Tibial artery (tissue), 4 donors: ENCODE results near the gene RNF213.
"Not testable (repeated sequence)": the region's sequence is repeated elsewhere in the genome, so short reads cannot be mapped to it uniquely, and the experiment has no call there.

Experiments
- DNase-seq, 2 donors: peaks; one replicate each; pipeline ENCODE4 v3.0.0-alpha.2; 2019
- H3K27ac ChIP-seq, 2 donors: fragments of 200-600 bp; sonication (generic) in 1 of 2; 1 replicate in 1 of 2; 2 replicates in 1 of 2; pipeline ENCODE4 v1.5.1; 2018 to 2019; ENCODE audit warnings: mild to moderate bottlenecking in 1 of 2
- H3K27me3 ChIP-seq, 2 donors: fragments of 200-600 bp; sonication (generic) in 1 of 2; one replicate each; pipeline versions ENCODE4 v1.5.1 to v1.6.0; 2016 to 2019
- H3K36me3 ChIP-seq, 3 donors: fragments of 200-600 bp; sonication (generic) in 2 of 3; one replicate each; pipeline ENCODE4 v1.5.1; 2016 to 2019; ENCODE audit warnings: mild to moderate bottlenecking in 2 of 3
- H3K4me1 ChIP-seq, 4 donors: fragments of 200-600 bp; sonication (generic) in 2 of 4; 1 replicate in 3 of 4; 2 replicates in 1 of 4; pipeline ENCODE4 v1.5.1; 2016 to 2019
- H3K4me3 ChIP-seq, 2 donors: fragments of 200-600 bp; sonication (generic) in 1 of 2; 1 replicate in 1 of 2; 2 replicates in 1 of 2; pipeline ENCODE4 v1.5.1; 2018 to 2019; ENCODE audit warnings: mild to moderate bottlenecking in 2 of 2
- H3K9me3 ChIP-seq, 3 donors: fragments of 200-600 bp; sonication (generic) in 1 of 3; one replicate each; pipeline ENCODE4 v1.5.1; 2016 to 2019
- intact Hi-C: fragments of 100-400 bp; cut with DNase I; formaldehyde crosslinking; loops from one replicate; pipeline ENCODE4 v1.15.0; 2023; ENCODE audit warnings: low total_unique reads
- TF ChIP-seq, protein P1 (sequence below), 2 experiments: fragments of 200-600 bp in 1 of 2; fragments of 450-650 bp in 1 of 2; IDR thresholded peaks; one replicate each; pipeline ENCODE4 v1.5.1; 2017 to 2019; ENCODE audit warnings: antibody characterized with exemption in 2 of 2, mild to moderate bottlenecking in 1 of 2, moderate library complexity in 1 of 2

The RNF213 gene

DNA sequence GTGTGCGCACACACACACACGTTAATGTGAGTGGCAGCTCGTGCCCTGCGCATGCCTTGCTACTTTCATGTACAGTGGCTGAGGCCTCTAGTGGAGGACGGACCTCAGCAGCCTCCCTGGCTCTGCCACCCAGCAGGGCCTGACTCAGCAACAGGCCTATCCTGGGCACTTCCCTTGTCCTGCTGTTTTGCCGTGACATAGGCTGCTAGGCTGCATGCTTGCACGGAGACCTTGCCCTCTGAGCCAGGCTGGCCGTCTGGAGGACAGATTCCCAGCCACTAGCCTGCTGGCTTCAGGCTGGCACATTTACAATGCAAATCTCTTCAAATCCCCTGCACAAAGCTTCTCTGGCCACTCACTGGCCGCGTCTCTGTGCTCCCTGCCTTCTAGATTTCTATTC, 9.5 kb downstream of the RNF213 start:
- no peaks in the 10 kb centered on the region for H3K4me1 ChIP-seq
- no peaks in the 10 kb centered on the region for H3K9me3 ChIP-seq
- no peaks in the 10 kb centered on the region for H3K27me3 ChIP-seq
- peaks cover 10 to 70% (median 42%) of the 10 kb centered on the region in 3 donors for H3K36me3 ChIP-seq
- H3K4me3 ChIP-seq = no peak overlapping the region
- intact Hi-C loops = no loop called here
- TF ChIP-seq, protein P1, sequence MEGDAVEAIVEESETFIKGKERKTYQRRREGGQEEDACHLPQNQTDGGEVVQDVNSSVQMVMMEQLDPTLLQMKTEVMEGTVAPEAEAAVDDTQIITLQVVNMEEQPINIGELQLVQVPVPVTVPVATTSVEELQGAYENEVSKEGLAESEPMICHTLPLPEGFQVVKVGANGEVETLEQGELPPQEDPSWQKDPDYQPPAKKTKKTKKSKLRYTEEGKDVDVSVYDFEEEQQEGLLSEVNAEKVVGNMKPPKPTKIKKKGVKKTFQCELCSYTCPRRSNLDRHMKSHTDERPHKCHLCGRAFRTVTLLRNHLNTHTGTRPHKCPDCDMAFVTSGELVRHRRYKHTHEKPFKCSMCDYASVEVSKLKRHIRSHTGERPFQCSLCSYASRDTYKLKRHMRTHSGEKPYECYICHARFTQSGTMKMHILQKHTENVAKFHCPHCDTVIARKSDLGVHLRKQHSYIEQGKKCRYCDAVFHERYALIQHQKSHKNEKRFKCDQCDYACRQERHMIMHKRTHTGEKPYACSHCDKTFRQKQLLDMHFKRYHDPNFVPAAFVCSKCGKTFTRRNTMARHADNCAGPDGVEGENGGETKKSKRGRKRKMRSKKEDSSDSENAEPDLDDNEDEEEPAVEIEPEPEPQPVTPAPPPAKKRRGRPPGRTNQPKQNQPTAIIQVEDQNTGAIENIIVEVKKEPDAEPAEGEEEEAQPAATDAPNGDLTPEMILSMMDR (IDR thresholded peaks at IDR 0.05) = no peak
- DNase-seq = no peak
- H3K27ac ChIP-seq = no peak overlapping the region

DNA sequence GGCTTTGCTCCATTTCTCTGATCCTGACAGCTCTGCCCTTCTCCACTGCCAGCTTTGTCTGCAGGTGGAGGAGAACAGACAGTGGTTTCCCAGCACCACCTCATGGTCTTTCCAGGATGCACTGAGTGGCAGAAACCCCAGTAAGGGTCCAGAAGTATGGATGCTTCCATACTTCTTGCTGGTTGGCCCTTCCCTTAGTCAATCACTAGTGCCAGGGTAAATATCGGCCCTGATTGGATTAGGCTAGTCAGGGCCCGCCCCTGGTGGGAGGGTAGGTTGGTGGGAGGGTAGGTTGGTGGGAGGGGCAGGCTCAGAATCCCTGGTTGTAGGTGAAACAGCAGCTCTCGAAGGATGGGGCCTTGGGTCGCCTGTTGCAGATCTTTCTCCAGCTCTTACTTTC, 10.2 kb downstream of the RNF213 start:
- DNase-seq = no peak
- Histone ChIP-seq H3K27me3 (no peaks in the 10 kb centered on the region), H3K4me1 (no peaks in the 10 kb centered on the region), H3K4me3 (no peak overlapping the region), H3K9me3 (no peaks in the 10 kb centered on the region), H3K36me3 (peaks cover 10 to 65% (median 36%) of the 10 kb centered on the region in 3 donors), H3K27ac (no peak overlapping the region)
- TF ChIP-seq, protein P1 (IDR thresholded peaks at IDR 0.05) = no peak
- intact Hi-C loops = no loop called here

DNA sequence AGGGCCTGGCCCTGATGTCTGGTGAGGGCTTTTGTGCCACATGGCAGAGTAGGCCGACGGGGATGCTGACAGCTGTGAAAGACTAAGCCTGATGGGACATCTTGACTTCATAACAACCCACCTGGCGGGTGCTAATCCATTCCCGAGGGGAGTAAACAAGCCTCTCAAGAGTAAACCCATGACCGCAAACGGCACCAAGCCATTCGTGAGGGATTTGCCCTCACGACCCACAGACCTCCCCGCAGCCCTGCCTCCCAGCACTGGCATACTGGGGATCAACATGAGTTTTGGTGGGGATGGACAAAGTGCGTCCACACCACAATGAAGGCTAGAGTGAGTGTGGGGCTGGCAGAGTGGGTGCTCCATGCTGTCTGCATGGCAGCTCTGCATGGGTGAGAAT, 11.7 kb downstream of the RNF213 start:
- intact Hi-C loops = no loop called here
- Histone ChIP-seq H3K4me3 (no peak overlapping the region), H3K27ac (no peak overlapping the region), H3K9me3 (no peaks in the 10 kb centered on the region), H3K27me3 (no peaks in the 10 kb centered on the region), H3K4me1 (no peaks in the 10 kb centered on the region), H3K36me3 (peaks cover 10 to 52% (median 26%) of the 10 kb centered on the region in 3 donors)
- TF ChIP-seq, protein P1 (IDR thresholded peaks at IDR 0.05) = no peak
- DNase-seq = no peak

DNA sequence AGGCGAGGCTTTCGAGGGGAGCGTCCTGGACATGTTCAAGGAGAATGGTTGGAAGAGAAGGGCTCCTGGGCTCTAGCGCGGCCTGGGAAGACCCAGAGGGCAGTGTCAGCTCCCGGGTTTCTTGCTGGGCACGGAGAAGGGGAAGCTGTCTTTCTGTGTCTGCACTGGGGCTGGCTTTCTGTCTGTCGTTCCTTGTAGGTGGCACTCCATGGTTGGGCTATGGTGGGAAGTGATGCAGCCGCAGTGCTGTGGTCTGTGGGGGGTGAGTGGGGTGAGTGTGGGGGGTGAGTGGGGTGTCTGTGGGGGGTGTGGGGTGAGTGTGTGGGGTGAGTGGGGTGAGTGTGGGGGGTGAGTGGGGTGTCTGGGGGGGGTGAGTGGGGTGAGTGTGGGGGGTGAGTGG, 13.7 kb downstream of the RNF213 start:
- DNase-seq = no peak
- TF ChIP-seq, protein P1 (IDR thresholded peaks at IDR 0.05) = no peak
- H3K4me3 ChIP-seq = no peak overlapping the region
- intact Hi-C loops = no loop called here
- H3K36me3 ChIP-seq = peaks cover 4 to 45% (median 19%) of the 10 kb centered on the region in 3 donors
- no peaks in the 10 kb centered on the region for H3K9me3 ChIP-seq
- no peak overlapping the region for H3K27ac ChIP-seq
- no peaks in the 10 kb centered on the region for H3K27me3 ChIP-seq
- H3K4me1 ChIP-seq = peaks cover 0 to 19% (median 14%) of the 10 kb centered on the region in 4 donors

DNA sequence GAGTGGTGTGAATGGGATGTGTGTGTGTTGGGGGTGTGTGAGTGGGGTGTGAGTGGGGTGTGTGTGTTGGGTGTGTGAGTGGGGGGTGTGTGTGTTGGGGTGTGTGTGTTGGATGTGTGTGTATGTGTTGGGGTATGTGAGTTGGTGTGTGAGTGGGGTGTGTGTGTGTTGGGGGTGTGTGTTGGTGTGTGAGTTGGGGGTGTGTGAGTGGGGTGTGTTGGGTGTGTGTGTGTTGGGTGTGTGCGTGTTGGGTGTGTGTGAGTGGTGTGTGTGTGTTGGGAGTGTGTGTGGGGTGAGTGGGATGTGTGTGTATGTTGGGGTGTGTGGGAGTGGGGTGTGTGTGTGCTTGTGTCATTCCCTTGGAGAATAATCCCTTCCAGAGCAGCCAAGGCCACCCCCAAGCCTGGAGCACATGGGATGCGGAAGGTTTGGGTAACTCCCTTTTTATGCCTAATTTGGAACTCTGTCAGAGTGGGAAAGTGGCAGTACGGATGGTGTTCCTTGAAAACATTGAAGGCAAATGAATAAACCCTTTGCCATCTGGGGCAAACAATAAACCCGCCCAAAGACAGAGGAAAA, 14.3 kb downstream of the RNF213 start:
- H3K4me1 ChIP-seq = peaks cover 0 to 25% (median 17%) of the 10 kb centered on the region in 4 donors
- intact Hi-C loops = no loop called here
- TF ChIP-seq, protein P1 (IDR thresholded peaks at IDR 0.05) = no peak
- peaks cover 4 to 38% (median 18%) of the 10 kb centered on the region in 3 donors for H3K36me3 ChIP-seq
- no peaks in the 10 kb centered on the region for H3K9me3 ChIP-seq
- H3K27me3 ChIP-seq = no peaks in the 10 kb centered on the region
- DNase-seq = no peak
- no peak overlapping the region for H3K4me3 ChIP-seq
- H3K27ac ChIP-seq = no peak overlapping the region

DNA sequence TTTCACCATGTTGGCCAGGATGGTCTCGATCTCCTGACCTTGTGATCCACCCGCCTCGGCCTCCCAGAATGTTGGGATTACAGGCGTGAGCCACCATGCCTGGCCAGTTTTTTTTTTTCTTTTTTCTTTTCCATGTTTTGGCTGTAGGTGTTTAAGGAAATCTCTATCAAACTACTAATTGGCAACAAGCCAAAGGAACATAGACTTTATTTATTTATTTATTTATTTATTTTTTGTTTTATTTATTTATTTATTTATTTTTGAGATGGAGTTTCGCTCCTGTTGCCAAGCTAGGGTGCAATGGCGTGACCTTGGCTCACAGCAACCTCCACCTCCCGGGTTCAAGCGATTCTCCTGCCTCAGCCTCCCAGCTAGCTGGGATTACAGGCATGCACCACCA, 15.2 kb downstream of the RNF213 start:
- intact Hi-C loops, H3K4me3 ChIP-seq, H3K27me3 ChIP-seq, DNase-seq, H3K27ac ChIP-seq, H3K9me3 ChIP-seq: not testable (repeated sequence)
- Histone ChIP-seq H3K36me3 (peaks cover 4 to 35% (median 11%) of the 10 kb centered on the region in 3 donors), H3K4me1 (peaks cover 0 to 31% (median 20%) of the 10 kb centered on the region in 4 donors)
